Skeletal muscle tissue (tissue), 4 donors: ENCODE measurements around the gene TSPAN15. TPM values are rescaled to one million over a fixed set of nuclear protein-coding genes. Genes with fewer than 3 reads are reported as not detected.
"Not testable (repeated sequence)": the region's sequence is repeated elsewhere in the genome, so short reads cannot be mapped to it uniquely, and the experiment has no call there.

ENCODE experiments used
- H3K27ac ChIP-seq: one replicate; pipeline ENCODE4 v1.7.0; 2013; ENCODE audit warnings: mild to moderate bottlenecking, low read depth, low read length, inconsistent platforms
- H3K27me3 ChIP-seq, 3 donors: one replicate each; pipeline ENCODE4 v1.7.0; 2013; ENCODE audit warnings: low read length in 3 of 3; ENCODE audit not compliant: control insufficient read depth in 3 of 3, insufficient read depth in 3 of 3
- H3K36me3 ChIP-seq, 3 donors: one replicate each; pipeline ENCODE4 v1.7.0; 2013; ENCODE audit warnings: low read length in 3 of 3; ENCODE audit not compliant: control insufficient read depth in 3 of 3, insufficient read depth in 3 of 3
- H3K4me1 ChIP-seq, 3 donors: one replicate each; pipeline ENCODE4 v1.7.0; 2013; ENCODE audit warnings: low read length in 3 of 3, mild to moderate bottlenecking in 3 of 3; ENCODE audit not compliant: control insufficient read depth in 3 of 3, insufficient read depth in 3 of 3
- H3K4me3 ChIP-seq, 3 donors: one replicate each; pipeline ENCODE4 v1.7.0; 2013; ENCODE audit warnings: low read length in 3 of 3
- H3K9ac ChIP-seq, 3 donors: one replicate each; pipeline ENCODE4 v1.7.0; 2013; ENCODE audit warnings: low read length in 3 of 3, mild to moderate bottlenecking in 3 of 3, moderate library complexity in 2 of 3, low read depth in 1 of 3
- H3K9me3 ChIP-seq, 3 donors: one replicate each; pipeline ENCODE4 v1.7.0; 2013; ENCODE audit warnings: low read length in 3 of 3; ENCODE audit not compliant: control insufficient read depth in 3 of 3
- total RNA-seq: library from RNA; depleted of rRNA; stranded (reverse); fragments of >200 nt; gene quantifications from one replicate; pipeline ENCODE4 v1.2.3, GENCODE V29; 2014
- donor health status: Osteomylitis.

The TSPAN15 gene
- total RNA-seq, 1 donor from 2014 or later = 72.0 TPM

GRCh38 chr10:69516796-69517195 is 65.5 kb downstream of the TSPAN15 start:
- H3K36me3 ChIP-seq = no peaks in the 10 kb centered on the region

GRCh38 chr10:69517271-69517848 is 66.1 kb downstream of the TSPAN15 start:
- H3K27me3 ChIP-seq = no peaks in the 10 kb centered on the region
- H3K9ac ChIP-seq = no peak overlapping the region
- H3K27ac ChIP-seq = no peak overlapping the region
- H3K36me3 ChIP-seq = no peaks in the 10 kb centered on the region
- no peaks in the 10 kb centered on the region for H3K4me1 ChIP-seq
- no peaks in the 10 kb centered on the region for H3K9me3 ChIP-seq
- no peak overlapping the region for H3K4me3 ChIP-seq

More at GRCh38 chr10:69516796-69517195, 65.5 kb downstream of the TSPAN15 start:
- H3K9me3 ChIP-seq = no peaks in the 10 kb centered on the region
- H3K4me1 ChIP-seq = no peaks in the 10 kb centered on the region
- no peak overlapping the region for H3K4me3 ChIP-seq
- H3K9ac ChIP-seq = no peak overlapping the region
- no peak overlapping the region for H3K27ac ChIP-seq
- H3K27me3 ChIP-seq = no peaks in the 10 kb centered on the region

GRCh38 chr10:69527961-69528360 is 76.7 kb downstream of the TSPAN15 start:
- Histone ChIP-seq H3K27me3 (no peaks in the 10 kb centered on the region), H3K9me3 (no peaks in the 10 kb centered on the region), H3K27ac (no peak overlapping the region), H3K9ac (no peak overlapping the region), H3K4me3 (no peak overlapping the region), H3K36me3 (no peaks in the 10 kb centered on the region), H3K4me1 (no peaks in the 10 kb centered on the region)

- H3K4me3 ChIP-seq = no peak overlapping the region
- no peak overlapping the region for H3K27ac ChIP-seq
- H3K36me3 ChIP-seq = no peaks in the 10 kb centered on the region
- H3K9ac ChIP-seq = no peak overlapping the region
- no peaks in the 10 kb centered on the region for H3K4me1 ChIP-seq
- H3K27me3 ChIP-seq = no peaks in the 10 kb centered on the region
- peaks cover 0 to 2% (median 0%) of the 10 kb centered on the region in 3 donors for H3K9me3 ChIP-seq
These were observed 82.4 kb downstream of the TSPAN15 start for GRCh38 chr10:69533658-69534057.

GRCh38 chr10:69536521-69536920 is 85.3 kb downstream of the TSPAN15 start:
- H3K27ac ChIP-seq, H3K9me3 ChIP-seq, H3K4me3 ChIP-seq, H3K9ac ChIP-seq, H3K4me1 ChIP-seq, H3K27me3 ChIP-seq, H3K36me3 ChIP-seq: not testable (repeated sequence)

- Histone ChIP-seq H3K27me3 (no peaks in the 10 kb centered on the region), H3K4me1 (no peaks in the 10 kb centered on the region), H3K27ac (no peak overlapping the region)
These were observed 86.2 kb downstream of the TSPAN15 start for GRCh38 chr10:69537449-69537848.

GRCh38 chr10:69538461-69538860 is 87.2 kb downstream of the TSPAN15 start:
- peaks cover 0 to 2% (median 1%) of the 10 kb centered on the region in 3 donors for H3K9me3 ChIP-seq
- no peak overlapping the region for H3K9ac ChIP-seq
- no peaks in the 10 kb centered on the region for H3K4me1 ChIP-seq
- no peaks in the 10 kb centered on the region for H3K36me3 ChIP-seq
- no peak overlapping the region for H3K27ac ChIP-seq
- H3K27me3 ChIP-seq = no peaks in the 10 kb centered on the region
- no peak overlapping the region for H3K4me3 ChIP-seq

More at GRCh38 chr10:69537449-69537848, 86.2 kb downstream of the TSPAN15 start:
- Histone ChIP-seq H3K9me3 (peaks cover 0 to 2% (median 1%) of the 10 kb centered on the region in 3 donors), H3K36me3 (no peaks in the 10 kb centered on the region), H3K9ac (no peak overlapping the region), H3K4me3 (no peak overlapping the region)

- no peaks in the 10 kb centered on the region for H3K36me3 ChIP-seq
- H3K27me3 ChIP-seq = no peaks in the 10 kb centered on the region
- no peak overlapping the region for H3K4me3 ChIP-seq
- H3K27ac ChIP-seq = no peak overlapping the region
- peaks cover 0 to 2% (median 1%) of the 10 kb centered on the region in 3 donors for H3K9me3 ChIP-seq
- no peak overlapping the region for H3K9ac ChIP-seq
- H3K4me1 ChIP-seq = no peaks in the 10 kb centered on the region
These were observed 90.2 kb downstream of the TSPAN15 start for GRCh38 chr10:69541463-69541862.

- Histone ChIP-seq H3K4me1 (no peaks in the 10 kb centered on the region), H3K27me3 (peaks cover 8 to 19% (median 16%) of the 10 kb centered on the region in 3 donors), H3K4me3 (no peak overlapping the region), H3K9me3 (peaks cover 0 to 16% (median 6%) of the 10 kb centered on the region in 3 donors), H3K36me3 (no peaks in the 10 kb centered on the region), H3K27ac (no peak overlapping the region), H3K9ac (no peak overlapping the region)
These were observed 98.7 kb downstream of the TSPAN15 start for GRCh38 chr10:69549959-69550358.

- peaks cover 14 to 25% (median 21%) of the 10 kb centered on the region in 3 donors for H3K27me3 ChIP-seq
- peaks cover 0 to 16% (median 6%) of the 10 kb centered on the region in 3 donors for H3K9me3 ChIP-seq
- no peak overlapping the region for H3K4me3 ChIP-seq
- H3K27ac ChIP-seq = no peak overlapping the region
- H3K9ac ChIP-seq = no peak overlapping the region
- no peaks in the 10 kb centered on the region for H3K36me3 ChIP-seq
- no peaks in the 10 kb centered on the region for H3K4me1 ChIP-seq
These were observed 101.0 kb downstream of the TSPAN15 start for GRCh38 chr10:69552268-69552667.
